ENCODE results near the gene LDHB.
"Not testable (repeated sequence)": the region's sequence is repeated elsewhere in the genome, so short reads cannot be mapped to it uniquely, and the experiment has no call there.

LDHB gene

GRCh38 chr12:21657326-21658077, at the start of gene LDHB:
Gene LDHB, minus strand, starts transcription at chr12:21657842. Its CDS starts 3,171 bp downstream, at chr12:21654671.
- FAIRE-seq = peak; percentile 50
- DNase-seq (ENCODE audit: low spot score) = peak; percentile 94

- DNase-seq (ENCODE audit: low spot score) = no peak
- no peak for FAIRE-seq
These were observed 47.2 kb upstream of the LDHB start for GRCh38 chr12:21704847-21705246.

- DNase-seq (ENCODE audit: low spot score) (no peak), FAIRE-seq (no peak)
These were observed 42.2 kb upstream of the LDHB start for GRCh38 chr12:21699851-21700250.

- no peak for DNase-seq (ENCODE audit: low spot score)
- FAIRE-seq = no peak
These were observed 40.4 kb upstream of the LDHB start for GRCh38 chr12:21697904-21698630.

DNA sequence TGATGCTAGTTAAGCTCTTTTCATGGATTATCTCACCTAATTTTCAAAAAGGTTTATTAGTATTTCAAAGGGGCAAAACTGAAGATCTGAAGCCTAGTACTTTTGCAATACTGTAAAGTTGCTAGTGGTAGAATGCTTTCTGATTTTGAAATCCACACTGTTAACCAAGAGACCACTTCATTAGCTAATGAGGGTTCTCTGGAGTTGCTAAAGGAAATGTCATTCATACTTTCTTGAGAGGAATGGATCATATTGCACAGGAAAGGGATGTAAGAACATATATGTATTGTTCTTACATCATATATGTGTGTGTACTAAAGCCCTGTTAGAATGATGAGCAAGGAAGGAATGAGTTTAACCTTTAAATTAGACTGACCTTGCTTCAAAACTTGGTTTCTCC, 39.0 kb upstream of the LDHB start:
- no peak for DNase-seq (ENCODE audit: low spot score)
- no peak for FAIRE-seq

- FAIRE-seq (no peak), DNase-seq (ENCODE audit: low spot score) (no peak)
These were observed 38.3 kb upstream of the LDHB start for GRCh38 chr12:21695986-21696385.

DNA sequence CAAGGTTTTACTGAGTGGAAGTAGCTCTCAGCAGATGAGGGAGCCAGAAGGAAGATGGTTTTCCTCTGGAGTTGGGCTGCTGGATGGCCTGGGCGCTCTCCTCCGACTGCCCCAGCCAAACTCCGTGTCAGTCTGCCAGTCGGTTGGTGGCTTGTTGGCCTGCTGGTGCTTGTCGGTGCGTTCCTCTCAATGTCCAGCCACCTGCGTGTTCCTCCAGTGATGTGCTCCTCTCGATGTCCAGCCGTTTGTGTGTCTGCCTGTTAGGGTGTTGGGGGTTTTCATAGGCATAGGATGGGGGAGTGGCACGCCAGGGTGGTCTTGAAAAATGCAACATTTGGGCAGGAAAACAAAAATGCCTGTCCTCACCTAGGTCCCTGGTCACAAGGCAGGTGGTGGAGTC, 37.0 kb upstream of the LDHB start:
- FAIRE-seq = no peak
- DNase-seq (ENCODE audit: low spot score) = no peak

DNA sequence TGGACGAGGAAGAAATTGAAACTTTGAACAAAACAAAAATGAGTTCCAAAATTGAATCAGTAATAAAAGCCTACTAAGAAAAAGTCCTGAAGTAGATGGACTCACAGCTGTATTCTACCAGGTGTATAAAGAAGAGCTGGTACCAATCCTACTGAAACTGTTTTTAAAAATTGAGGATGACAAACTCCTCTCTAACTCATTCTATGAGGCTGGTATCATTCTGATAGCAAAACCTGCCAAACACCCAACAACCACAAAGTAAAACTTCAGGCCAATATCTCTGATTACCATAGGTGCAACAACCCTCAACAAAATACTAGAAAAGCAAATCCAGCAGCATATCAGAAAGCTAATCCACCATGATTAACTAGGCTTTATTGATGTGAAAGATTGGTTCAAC, 33.9 kb upstream of the LDHB start:
- FAIRE-seq (no peak), DNase-seq (ENCODE audit: low spot score) (no peak)

DNA sequence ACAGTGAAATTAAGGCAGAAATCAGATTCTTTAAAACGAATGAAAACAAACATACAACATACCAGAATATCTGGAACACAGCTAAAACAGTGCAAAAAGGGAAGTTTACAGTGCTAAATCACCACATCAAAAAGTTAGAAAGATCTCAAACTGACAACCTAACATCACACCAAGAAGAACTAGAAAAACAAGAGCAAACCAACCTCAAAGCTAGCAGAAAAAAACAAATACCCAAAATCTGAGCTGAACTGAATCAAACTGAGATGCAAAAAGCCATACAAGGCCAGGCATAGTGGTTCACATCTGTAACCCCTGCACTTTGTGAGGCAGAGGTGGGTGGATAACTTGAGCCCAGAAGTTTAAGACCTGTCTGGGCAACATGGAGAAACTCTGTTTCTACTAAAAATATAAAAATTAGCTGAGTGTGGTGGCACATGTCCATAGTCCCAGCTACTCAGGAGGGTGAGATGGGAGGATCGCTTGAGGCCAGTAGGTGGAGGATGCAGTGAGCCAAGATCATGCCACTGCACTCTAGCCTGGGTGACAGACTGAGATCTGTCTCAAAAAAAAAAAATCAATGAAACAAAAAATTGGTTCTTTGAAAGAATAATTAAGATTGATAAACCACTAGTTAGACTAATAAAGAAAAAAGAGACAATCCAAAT, 33.2 kb upstream of the LDHB start:
- FAIRE-seq (no peak), DNase-seq (ENCODE audit: low spot score) (no peak)

- FAIRE-seq (no peak), DNase-seq (ENCODE audit: low spot score) (no peak)
These were observed 25.5 kb upstream of the LDHB start for GRCh38 chr12:21683115-21683514.

DNA sequence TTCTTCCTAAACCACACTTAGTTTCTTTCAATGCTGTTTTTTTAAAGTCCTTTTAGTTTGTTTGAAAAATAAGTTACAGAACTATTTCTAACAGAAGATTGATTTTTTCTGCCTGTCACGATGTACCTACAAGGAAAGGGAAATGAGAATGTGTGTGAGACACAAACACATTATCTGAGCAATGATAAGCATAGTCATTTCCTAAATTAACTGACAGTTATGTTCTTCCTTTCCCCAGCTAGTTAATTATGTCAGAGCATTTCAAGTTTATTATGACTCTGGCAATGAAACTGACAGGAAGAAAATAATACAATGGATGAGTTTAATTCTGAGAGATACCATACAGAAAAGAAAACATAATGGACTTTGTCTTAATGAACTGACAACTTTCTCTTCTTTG, 21.3 kb upstream of the LDHB start:
- DNase-seq (ENCODE audit: low spot score) (no peak), FAIRE-seq (no peak)

DNA sequence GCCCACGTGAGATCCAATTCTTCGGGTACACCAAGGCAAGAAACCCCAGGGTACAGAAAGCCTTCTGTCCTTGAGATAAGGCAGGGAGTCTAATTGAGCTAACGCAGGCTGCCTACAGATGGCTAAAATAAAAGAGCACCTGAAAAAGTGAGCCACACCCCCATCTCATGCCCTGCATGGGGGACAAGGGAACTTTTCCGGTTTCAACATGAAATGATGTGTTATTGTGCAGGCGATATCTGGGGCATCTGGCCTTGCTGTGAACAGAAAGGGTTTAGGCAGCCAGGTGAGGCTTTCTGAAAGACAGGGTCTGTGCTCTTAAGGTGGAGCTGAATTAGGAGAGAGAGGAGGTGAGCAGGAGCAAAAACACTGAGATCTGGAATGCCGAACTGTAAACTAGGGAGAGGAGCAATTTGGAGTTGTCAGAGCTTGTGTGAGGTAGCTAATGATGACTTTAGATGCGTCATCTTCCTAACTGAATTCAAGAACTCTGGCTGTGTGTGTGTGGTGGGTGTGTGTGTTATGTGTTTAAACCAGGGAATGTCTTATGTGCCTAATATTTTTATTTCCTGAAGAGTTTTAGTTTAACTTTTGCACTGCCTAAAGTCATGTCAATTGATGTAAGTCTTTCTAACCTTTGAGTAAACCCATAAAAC, 20.1 kb upstream of the LDHB start:
- DNase-seq (ENCODE audit: low spot score) = no peak
- no peak for FAIRE-seq

GRCh38 chr12:21677204-21677603, 19.6 kb upstream of the LDHB start:
- FAIRE-seq (no peak), DNase-seq (ENCODE audit: low spot score) (no peak)

GRCh38 chr12:21676776-21677175, 19.1 kb upstream of the LDHB start:
- DNase-seq (ENCODE audit: low spot score) (no peak), FAIRE-seq (no peak)

DNA sequence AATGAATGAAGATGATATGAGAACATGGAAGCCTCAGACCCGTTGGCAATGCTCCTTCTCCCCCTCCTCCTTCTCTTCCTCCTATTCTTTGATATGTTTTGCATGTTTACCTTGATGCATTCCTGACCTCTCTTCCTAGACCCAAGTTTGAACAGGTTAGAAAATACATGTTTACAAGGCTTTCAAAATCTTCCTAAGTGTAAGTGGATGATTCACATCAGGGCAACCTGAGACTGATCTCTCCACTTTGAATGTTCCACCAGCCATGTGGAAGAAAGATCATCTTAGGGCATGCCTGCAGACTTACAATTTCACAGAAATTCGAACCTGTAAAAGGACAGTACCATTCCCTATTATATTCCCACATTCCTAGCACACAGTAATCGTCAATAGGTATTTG, 18.0 kb upstream of the LDHB start:
- FAIRE-seq (no peak), DNase-seq (ENCODE audit: low spot score) (no peak)

DNA sequence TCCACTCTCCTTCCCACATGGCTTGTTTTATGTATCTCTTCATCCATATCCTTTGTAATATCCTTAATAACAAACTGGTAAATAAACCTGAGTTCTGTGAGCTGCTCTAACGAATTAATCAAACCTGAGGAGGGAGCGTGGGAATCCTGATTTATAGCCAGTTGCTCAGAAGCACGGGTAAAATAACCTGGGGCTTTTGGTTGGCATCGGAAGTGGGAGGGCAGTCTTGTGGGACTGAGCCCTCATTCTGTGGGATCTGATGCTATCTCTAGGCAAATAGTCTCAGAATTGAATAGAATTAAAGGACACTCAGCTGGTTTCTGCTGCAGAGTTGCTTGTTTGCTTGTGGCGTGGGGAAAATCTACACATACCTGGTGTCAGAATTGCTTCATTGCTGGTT, 17.5 kb upstream of the LDHB start:
- no peak for DNase-seq (ENCODE audit: low spot score)
- no peak for FAIRE-seq

- DNase-seq (ENCODE audit: low spot score); FAIRE-seq: not testable (repeated sequence)
These were observed 16.3 kb upstream of the LDHB start for GRCh38 chr12:21673830-21674552.

GRCh38 chr12:21672146-21672545, 14.5 kb upstream of the LDHB start:
- DNase-seq (ENCODE audit: low spot score) = no peak
- no peak for FAIRE-seq

- no peak for FAIRE-seq
- DNase-seq (ENCODE audit: low spot score) = no peak
These were observed 9.1 kb upstream of the LDHB start for GRCh38 chr12:21666722-21667121.

DNA sequence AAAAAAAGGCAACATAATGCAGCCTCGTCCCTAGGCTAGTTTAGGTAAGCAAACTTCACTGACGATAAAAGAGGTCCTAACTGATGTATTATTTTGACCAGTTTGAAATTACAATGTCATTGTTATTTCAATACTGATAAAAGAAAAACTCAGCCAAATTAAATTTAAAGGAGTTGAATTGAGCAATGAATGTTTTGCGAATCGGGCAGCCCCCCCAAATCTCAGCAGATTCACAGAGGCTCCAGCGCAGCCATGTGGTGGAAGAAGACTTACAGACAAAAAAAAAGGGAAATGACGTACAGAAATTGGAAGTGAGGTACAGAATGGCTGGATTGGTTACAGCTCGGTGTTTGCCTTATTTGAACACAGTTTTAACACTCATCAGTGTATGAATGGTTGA, 8.2 kb upstream of the LDHB start:
- DNase-seq (ENCODE audit: low spot score) (no peak), FAIRE-seq (no peak)

GRCh38 chr12:21662122-21662792, 4.6 kb upstream of the LDHB start:
- FAIRE-seq (no peak), DNase-seq (ENCODE audit: low spot score) (no peak)

All from urothelium cell line (cell line).